Inflammatory macrophage (primary cell): ENCODE measurements around the gene PRKCQ.

Source experiments
- DNase-seq, 2 donors: peaks; one replicate each; pipeline ENCODE4 v3.0.0-alpha.2; 2020 to 2022
- total RNA-seq, 18 experiments: gene quantifications; one replicate each; lab custom pipeline; 2026; ENCODE audit warnings: mixed read lengths in 6 of 18, inconsistent platforms in 2 of 18; lab: John Stamatoyannopoulos, UW

The PRKCQ gene
- 0 to 1.2 (median 0.15) reads per million in 18 experiments for total RNA-seq

GRCh38 chr10:6579904-6580278, at the start of gene PRKCQ:
Gene PRKCQ, minus strand, starts transcription at chr10:6580276. Its CDS starts 65,141 bp downstream, at chr10:6515135.
- no peak for DNase-seq

DNA sequence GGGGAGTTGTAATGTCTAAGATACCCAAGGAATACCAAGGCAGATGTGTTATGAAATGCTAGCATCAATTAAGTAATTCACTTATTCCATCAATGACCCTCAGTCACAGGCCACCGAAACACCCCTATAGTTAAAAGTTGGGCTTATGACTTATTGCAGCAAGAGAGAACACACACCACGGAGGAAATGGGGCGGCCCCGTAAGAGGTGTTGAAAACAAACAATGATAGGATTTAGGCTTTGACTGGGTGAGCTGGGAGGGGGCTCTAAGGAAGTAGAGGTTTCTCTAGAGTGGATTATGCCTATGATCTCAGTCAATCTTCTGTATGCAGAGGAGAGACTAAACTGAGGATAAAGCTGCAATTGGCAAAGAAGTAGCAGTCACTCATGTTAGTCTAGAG, 45.4 kb upstream of the PRKCQ start:
- DNase-seq, result no peak

GRCh38 chr10:6624392-6624791, 44.3 kb upstream of the PRKCQ start:
- no peak for DNase-seq

- DNase-seq, result no peak
These were observed 42.8 kb upstream of the PRKCQ start for GRCh38 chr10:6622921-6623320.

- DNase-seq, result no peak
These were observed 41.5 kb upstream of the PRKCQ start for GRCh38 chr10:6621536-6621935.

DNA sequence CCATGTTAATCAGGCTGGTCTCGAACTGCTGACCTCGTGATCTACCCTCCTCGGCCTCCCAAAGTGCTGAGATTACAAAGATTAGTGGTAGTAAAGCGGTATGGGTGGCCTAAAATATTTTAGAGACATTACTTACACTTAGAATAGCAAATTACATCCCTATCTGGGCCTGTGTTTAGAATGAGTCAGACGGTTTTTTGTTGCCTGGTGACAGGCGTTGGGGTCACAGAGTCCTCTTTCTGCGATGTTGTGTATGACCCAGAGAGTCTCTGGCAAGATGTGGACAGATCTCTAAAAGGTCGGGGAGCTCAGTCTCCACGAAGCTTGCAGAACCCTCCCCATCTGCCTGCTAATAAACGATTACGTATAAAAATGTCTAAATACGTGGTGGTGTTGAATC, 39.6 kb upstream of the PRKCQ start:
- DNase-seq, result no peak

- no peak for DNase-seq
These were observed 38.3 kb upstream of the PRKCQ start for GRCh38 chr10:6618340-6618739.

- no peak for DNase-seq
These were observed 37.4 kb upstream of the PRKCQ start for GRCh38 chr10:6617309-6618076.

- no peak for DNase-seq
These were observed 35.9 kb upstream of the PRKCQ start for GRCh38 chr10:6615971-6616370.

DNA sequence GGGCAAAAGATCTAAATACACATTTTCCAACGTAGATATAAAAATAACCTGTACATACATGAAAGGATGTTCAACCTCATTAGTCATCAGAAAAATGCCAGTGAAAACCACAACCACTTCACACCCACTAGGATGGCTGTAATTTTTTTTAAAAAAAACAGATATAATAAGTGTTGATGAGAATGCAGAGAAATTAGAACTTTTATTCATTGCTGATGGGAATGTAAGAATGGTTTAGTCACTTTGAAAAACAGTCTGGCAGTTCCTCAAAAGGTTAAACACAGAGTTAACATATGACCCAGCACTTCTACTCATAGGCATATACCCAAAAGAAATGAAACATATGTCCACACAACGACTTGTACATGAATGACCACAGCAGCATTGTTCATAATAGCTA, 32.3 kb upstream of the PRKCQ start:
- DNase-seq, result no peak

DNA sequence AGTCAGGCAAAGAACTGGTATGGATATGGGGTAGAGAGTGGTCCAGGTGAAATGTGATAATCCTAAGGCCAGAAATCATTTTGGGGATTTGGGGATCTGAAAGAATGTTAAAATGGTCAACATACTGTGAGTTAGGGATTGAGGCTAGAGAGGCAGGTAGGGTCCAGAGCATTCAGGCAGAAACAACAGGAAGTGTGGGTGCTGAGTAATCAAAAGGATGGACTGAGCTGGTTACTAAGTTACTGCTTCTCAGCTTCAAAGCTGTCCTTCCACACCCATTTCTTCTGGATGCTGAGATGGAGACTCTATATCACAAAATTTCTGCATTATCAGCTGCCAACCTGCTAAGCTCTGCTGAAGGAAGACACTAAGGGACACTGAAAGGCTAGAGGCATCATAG, 30.6 kb upstream of the PRKCQ start:
- DNase-seq, result no peak

- DNase-seq, result no peak
These were observed 29.5 kb upstream of the PRKCQ start for GRCh38 chr10:6609625-6610024.

GRCh38 chr10:6607778-6608177, 27.7 kb upstream of the PRKCQ start:
- peak in 1 of 2 donors; percentile 8 for DNase-seq

GRCh38 chr10:6607182-6607581, 27.1 kb upstream of the PRKCQ start:
- peak in 1 of 2 donors; percentile 33 for DNase-seq

DNA sequence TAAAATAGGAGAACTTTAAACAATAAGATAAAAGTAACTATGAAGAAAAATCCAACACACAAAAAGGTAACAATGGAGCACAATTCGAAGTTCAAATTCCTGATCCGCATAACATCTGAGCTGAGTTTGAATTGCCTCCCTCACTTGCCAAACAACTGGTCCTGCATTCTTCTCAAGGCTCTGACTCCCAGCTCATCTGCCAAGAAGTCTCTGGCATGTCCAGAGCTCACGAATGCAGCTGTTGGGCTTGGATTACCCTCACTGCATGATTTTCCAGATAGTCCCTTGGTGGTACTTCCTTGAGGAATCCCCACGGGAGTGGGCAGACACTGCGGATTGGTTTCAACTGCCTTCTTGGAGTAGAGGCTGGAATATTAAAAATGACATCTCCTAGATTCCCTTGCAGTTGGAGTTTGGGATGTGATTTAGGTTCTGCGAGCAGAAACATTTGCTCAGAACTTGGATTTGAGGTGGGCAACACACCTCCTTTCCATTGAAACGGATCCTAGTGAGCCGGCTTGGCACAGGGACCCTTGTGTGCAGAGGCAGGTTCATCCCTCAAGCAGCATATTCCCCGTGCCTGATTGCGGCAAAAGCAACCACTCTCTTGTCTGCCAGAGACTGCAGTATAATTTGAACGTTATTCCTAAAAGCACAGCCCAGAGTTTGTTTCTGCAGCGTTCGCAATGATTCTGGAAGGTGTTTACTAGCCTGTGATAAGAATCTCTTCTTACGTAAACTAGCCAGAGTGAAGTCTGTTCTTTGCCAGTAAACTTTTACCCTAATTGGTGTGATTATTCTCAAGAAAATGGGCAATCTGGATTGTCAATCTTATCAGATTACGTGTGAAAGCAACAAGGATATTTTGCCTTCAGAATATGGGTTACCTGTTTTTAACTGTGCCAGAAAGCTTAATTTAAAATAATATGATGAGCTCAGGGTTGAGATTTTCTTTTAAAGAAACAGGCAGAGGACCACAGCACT, 23.4 kb upstream of the PRKCQ start:
- DNase-seq, result no peak

DNA sequence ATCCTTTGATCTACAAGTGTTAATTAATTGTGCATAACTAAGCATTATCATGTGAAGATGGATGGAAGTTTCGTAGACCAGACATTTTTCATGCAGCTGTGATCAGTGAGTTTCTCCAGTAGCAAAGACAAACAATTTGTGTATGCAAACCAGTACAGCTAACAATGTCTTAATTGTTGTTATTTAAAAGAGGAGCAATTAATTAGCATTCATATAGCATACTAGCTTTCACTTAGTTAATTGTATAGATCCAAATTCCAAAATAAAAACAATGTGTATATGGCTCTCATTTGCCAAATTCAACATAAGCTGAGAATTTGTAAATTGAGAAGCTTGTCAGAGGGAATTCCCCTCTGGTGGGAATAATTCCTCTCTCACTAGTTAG, 22.6 kb upstream of the PRKCQ start:
- DNase-seq, result no peak

DNA sequence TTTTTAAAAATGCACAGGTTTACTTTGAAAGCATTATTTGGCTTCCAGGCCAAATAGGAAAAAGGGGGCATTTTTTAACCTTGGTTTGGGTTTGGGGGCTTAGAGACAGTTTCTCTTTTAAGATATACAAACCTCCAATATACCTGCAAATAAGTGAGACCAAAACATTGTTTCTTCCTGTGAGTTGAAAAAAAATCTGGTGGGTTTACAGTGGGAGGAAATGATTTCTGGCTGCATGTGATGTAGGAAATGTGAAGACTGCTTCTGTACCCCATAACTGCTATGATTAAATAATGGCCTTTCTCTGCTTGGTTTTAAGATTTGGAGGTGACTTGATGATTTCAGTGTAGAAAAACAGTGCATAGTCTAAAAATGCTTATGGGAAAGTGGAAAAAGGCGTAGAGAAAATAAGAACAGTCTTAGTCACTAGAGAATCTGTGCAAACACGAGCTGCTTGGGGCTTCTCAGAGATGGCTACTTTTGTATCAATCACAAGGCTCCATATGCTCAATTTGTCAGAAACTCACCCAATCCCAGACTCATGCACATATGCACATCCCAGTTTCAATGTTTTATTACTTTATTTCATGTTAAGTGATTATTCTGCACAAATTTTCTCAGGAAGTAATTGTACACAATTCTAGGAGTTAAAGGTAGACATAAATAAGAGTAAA, 22.1 kb upstream of the PRKCQ start:
- DNase-seq, result no peak

DNA sequence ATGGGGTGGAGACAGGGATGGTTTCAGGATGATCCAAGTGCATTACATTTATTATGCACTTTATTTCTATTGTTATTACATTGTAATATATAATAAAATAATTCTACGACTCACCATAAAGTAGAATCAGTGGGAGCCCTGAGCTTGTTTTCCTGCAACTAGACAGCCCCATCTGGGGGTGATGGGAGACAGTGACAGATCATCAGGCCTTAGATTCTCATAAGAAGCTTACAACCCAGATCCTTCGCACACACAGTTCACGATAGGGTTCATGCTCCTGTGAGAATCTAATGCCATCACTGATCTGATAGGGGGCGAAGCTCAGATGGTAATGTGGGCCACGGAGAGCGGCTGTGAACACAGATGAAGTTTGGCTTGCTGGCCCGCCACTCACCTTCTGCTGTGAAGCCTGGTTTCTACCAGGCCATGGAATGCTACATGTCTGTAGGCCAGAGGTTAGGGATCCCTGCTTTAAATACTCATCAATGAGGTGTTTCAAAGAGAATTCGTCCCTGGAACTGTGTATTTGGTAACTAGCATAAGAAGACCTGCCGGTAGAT, 21.2 kb upstream of the PRKCQ start:
- no peak for DNase-seq

DNA sequence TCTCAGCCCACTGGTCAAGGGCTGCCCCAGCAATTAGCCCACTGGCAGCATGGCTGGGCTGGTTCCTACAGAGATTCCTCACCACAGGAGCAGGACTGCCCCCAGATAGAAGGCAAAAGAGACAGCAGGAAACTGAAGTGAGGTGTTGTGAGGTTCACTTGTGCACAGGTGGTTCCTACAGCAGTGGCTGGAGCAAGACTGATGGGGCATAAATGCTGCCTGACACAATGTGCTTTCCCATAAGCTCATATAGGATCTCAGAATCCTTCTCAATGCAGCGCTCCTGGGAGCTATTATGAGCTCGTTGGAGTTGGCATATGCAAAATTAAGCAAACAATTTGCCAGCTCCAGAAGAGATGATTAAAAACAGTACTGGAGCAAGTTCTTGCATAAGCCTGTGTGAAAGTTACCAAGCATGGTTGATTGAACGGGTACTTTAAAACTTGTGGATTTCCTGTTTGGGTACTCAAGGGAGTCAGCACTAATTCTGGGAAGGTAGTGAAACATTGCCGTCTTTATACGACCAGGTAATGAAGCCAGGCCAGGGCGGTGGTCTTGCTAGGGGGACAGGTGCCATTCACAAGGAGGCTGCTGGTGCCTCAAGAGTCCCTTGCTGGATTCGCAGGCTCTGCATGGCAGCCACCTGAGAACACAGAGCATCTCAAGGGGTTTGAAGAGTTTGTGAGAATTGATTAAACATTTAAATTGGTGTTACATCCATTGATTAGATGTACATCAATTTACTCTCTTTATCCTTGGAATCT, 20.3 kb upstream of the PRKCQ start:
- no peak for DNase-seq

GRCh38 chr10:6598679-6599078, 18.6 kb upstream of the PRKCQ start:
- no peak for DNase-seq

DNA sequence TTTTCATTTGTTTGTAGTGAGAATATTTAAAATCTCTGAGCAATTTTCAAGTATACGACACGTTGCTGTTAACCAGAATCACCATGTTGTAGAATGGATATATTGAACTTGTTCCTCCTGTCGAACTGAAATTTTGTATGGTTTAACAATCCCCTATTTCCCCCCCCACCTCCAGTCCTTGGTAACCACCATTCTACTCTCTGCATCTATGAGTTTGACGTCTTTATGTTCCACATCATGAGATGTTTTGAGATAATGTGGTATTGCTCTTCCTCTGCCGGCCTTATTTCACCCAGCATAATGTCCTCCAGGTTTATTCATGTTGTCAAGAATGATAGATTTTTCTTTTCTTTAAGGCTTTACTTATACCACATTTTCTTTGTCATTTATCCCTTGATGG, 17.4 kb upstream of the PRKCQ start:
- no peak for DNase-seq

GRCh38 chr10:6595499-6595898, 15.4 kb upstream of the PRKCQ start:
- DNase-seq, result no peak
